Fibroblast of lung (primary cell): ENCODE results near the gene GLDC. TPM values are rescaled to one million over a fixed set of nuclear protein-coding genes. Genes with fewer than 3 reads are reported as not detected.

Source experiments
- DNase-seq, 2 donors: peaks; one replicate each; pipeline versions ENCODE4 v3.0.0 to v3.0.0-alpha.2; 2010; ENCODE audit warnings: low read depth in 2 of 2
- H2AFZ ChIP-seq: 2 replicates; pipeline ENCODE4 v1.5.1; 2012; ENCODE audit warnings: low read length, control low read depth, inconsistent platforms
- H3K27ac ChIP-seq: 2 replicates; pipeline ENCODE4 v1.5.1; 2011; ENCODE audit warnings: low read length, control low read depth; ENCODE audit not compliant: insufficient read depth
- H3K27me3 ChIP-seq: 2 replicates; pipeline ENCODE4 v1.5.1; 2011; ENCODE audit warnings: mild to moderate bottlenecking, low read length; ENCODE audit not compliant: control insufficient read depth, insufficient read depth
- H3K36me3 ChIP-seq: 2 replicates; pipeline ENCODE4 v1.5.1; 2011; ENCODE audit warnings: low read length; ENCODE audit not compliant: control insufficient read depth, insufficient read depth
- H3K4me1 ChIP-seq: 2 replicates; pipeline ENCODE4 v1.5.1; 2011; ENCODE audit warnings: low read length; ENCODE audit not compliant: control insufficient read depth, insufficient read depth; ENCODE audit errors: extremely low read depth
- H3K4me2 ChIP-seq: 2 replicates; pipeline ENCODE4 v1.5.1; 2011; ENCODE audit warnings: low read length, control low read depth; ENCODE audit not compliant: insufficient read depth; ENCODE audit errors: extremely low read depth
- H3K4me3 ChIP-seq, 4 experiments: fragments of 200-600 bp in 1 of 4; sonication (generic) in 1 of 4; replicated peaks in 1 of 4; 2 replicates each; pipeline ENCODE4 v1.5.1; 2011 to 2016; ENCODE audit warnings: low read length in 4 of 4, low read depth in 3 of 4, mild to moderate bottlenecking in 3 of 4, control low read depth in 2 of 4, inconsistent platforms in 1 of 4, mixed read lengths in 1 of 4; ENCODE audit not compliant: insufficient read depth in 1 of 4; ENCODE audit errors: control extremely low read depth in 1 of 4
- H3K79me2 ChIP-seq: 2 replicates; pipeline ENCODE4 v1.5.1; 2012; ENCODE audit warnings: mild to moderate bottlenecking, low read length, inconsistent platforms; ENCODE audit not compliant: control insufficient read depth, insufficient read depth
- H3K9ac ChIP-seq: 2 replicates; pipeline ENCODE4 v1.5.1; 2011; ENCODE audit warnings: mild to moderate bottlenecking, low read length, control low read depth; ENCODE audit not compliant: insufficient read depth
- H3K9me3 ChIP-seq: 2 replicates; pipeline ENCODE4 v1.5.1; 2012; ENCODE audit warnings: low read depth, low read length; ENCODE audit not compliant: control insufficient read depth, insufficient read depth
- H4K20me1 ChIP-seq: 2 replicates; pipeline ENCODE4 v1.5.1; 2011; ENCODE audit warnings: low read length; ENCODE audit not compliant: control insufficient read depth, insufficient read depth; ENCODE audit errors: extremely low read depth
- EZH2 ChIP-seq: IDR thresholded peaks from 2 replicates; pipeline ENCODE4 v1.5.1; 2012; ENCODE audit warnings: low read length, control low read depth, mild to moderate bottlenecking; ENCODE audit errors: missing control alignments
- polyA plus RNA-seq, 2 donors: library from polyadenylated mRNA; depleted of rRNA in 1 of 2; stranded (reverse) in 1 of 2; unstranded in 1 of 2; fragments of >200 nt; gene quantifications; 2 replicates each; pipeline ENCODE4 v1.2.1, GENCODE V29; 2011 to 2012; ENCODE audit warnings: missing spikeins in 1 of 2
- total RNA-seq: library from RNA; depleted of rRNA; stranded (reverse); fragments of >200 nt; gene quantifications from 2 replicates; pipeline ENCODE4 v1.2.1, GENCODE V29; 2014
- TF ChIP-seq, protein P1 (sequence below), 2 donors: IDR thresholded peaks in 1 of 2; conservative IDR thresholded peaks in 1 of 2; 1 replicate in 1 of 2; 2 replicates in 1 of 2; pipeline ENCODE4 v1.5.1; 2011 to 2012; ENCODE audit warnings: low read length in 2 of 2, control low read depth in 1 of 2, inconsistent platforms in 1 of 2, low read depth in 1 of 2, mild to moderate bottlenecking in 1 of 2

Gene GLDC
- total and polyA plus RNA-seq, 2 donors (not counting 1 experiment from before 2014, with no cell fraction given) = 0.45 to 0.83 TPM

DNA sequence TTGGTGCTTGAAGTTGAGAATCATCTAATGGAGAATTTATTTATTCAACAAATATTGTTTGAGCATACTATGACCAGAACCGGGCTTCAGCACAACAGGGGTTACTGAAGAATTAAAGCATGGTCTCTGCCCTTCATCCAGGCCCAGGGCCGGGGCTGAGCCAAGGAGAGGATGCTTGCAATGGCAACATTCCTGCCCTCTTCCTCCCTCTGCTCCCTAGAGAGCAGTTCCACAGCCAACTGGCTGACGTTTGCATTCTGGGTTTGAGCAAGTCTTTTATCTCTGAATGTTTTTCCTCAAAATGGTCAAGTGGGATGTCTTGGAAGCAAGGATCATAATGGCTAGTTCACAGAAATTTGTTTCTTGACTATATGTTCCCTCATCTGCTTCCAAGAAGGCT, 80.7 kb downstream of the GLDC start:
- peaks cover 15% of the 10 kb centered on the region for H3K4me1 ChIP-seq
- no peak overlapping the region for H3K27ac ChIP-seq
- no peak overlapping the region for H3K4me3 ChIP-seq
- H3K27me3 ChIP-seq = no peaks in the 10 kb centered on the region
- H3K79me2 ChIP-seq = no peaks in the 10 kb centered on the region
- no peaks in the 10 kb centered on the region for H4K20me1 ChIP-seq
- no peak overlapping the region for H3K9ac ChIP-seq
- H2AFZ ChIP-seq = peak overlapping the region; percentile 58
- H3K9me3 ChIP-seq = no peaks in the 10 kb centered on the region
- no peak overlapping the region for H3K4me2 ChIP-seq
- H3K36me3 ChIP-seq = no peaks in the 10 kb centered on the region
- TF ChIP-seq EZH2 = no peak
- TF ChIP-seq, protein P1, sequence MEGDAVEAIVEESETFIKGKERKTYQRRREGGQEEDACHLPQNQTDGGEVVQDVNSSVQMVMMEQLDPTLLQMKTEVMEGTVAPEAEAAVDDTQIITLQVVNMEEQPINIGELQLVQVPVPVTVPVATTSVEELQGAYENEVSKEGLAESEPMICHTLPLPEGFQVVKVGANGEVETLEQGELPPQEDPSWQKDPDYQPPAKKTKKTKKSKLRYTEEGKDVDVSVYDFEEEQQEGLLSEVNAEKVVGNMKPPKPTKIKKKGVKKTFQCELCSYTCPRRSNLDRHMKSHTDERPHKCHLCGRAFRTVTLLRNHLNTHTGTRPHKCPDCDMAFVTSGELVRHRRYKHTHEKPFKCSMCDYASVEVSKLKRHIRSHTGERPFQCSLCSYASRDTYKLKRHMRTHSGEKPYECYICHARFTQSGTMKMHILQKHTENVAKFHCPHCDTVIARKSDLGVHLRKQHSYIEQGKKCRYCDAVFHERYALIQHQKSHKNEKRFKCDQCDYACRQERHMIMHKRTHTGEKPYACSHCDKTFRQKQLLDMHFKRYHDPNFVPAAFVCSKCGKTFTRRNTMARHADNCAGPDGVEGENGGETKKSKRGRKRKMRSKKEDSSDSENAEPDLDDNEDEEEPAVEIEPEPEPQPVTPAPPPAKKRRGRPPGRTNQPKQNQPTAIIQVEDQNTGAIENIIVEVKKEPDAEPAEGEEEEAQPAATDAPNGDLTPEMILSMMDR (conservative IDR thresholded peaks at IDR 0.05 in 1 of 2, IDR thresholded peaks at IDR 0.05 in 1 of 2; ENCODE audit: low read depth in 1 of 2, low read length in 2 of 2) = no peak
- DNase-seq = peak; percentile 24 to 33

DNA sequence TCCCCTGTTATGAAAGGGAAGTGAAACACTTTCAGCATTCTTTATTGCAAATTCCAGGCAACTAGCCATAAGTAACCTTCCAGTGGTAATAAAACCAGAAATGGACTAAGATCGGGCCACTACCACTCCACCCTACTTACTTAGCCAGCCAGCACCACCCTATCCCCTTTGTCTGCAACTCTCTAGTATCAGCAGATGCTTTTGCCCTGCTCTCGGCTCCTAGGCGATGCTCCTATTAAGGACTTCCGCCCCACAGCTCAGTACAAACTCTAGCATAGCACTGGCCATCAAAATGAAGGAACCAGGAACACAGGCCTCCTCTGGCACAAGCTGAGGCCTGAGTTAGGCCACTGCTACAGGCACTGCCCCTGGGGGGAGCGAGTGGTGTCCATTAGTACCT, 81.2 kb downstream of the GLDC start:
- TF ChIP-seq, protein P1 (conservative IDR thresholded peaks at IDR 0.05 in 1 of 2, IDR thresholded peaks at IDR 0.05 in 1 of 2; ENCODE audit: low read depth in 1 of 2, low read length in 2 of 2) = no peak
- TF ChIP-seq EZH2 = no peak
- Histone ChIP-seq H3K4me2 (no peak overlapping the region), H3K36me3 (no peaks in the 10 kb centered on the region), H3K27me3 (no peaks in the 10 kb centered on the region), H3K27ac (no peak overlapping the region), H4K20me1 (no peaks in the 10 kb centered on the region), H3K4me1 (peaks cover 15% of the 10 kb centered on the region), H3K4me3 (no peak overlapping the region), H3K9me3 (no peaks in the 10 kb centered on the region), H3K79me2 (no peaks in the 10 kb centered on the region), H2AFZ (peak overlapping the region; percentile 51), H3K9ac (no peak overlapping the region)
- DNase-seq = peak; percentile 18 to 64

DNA sequence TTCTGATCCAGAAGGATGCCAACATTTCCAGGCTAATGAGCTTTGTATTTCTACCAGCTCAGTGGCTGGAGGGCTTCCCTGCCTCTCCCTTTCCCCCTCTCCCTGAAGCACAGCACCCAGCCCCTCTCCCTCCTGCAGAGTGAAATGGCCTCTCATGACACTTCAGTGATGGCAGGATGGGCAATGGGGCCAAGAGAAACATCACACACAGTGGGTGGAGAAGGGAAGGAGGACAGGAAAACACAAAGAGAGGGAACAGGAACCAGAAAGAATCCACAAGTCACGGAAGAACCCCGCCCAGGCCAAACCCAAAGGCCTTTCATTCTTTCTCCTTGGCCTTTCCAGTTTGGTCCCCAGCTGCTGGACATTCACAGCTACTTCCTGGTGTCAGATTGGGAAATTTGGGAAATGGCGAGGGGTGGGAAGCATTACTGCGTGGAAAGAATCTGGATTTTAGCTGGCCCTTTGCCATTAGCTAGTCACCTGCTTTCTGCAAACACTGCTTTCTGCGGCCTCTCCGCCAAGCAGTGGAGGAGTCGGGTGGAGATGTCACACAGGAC, 82.6 kb downstream of the GLDC start:
- no peaks in the 10 kb centered on the region for H3K36me3 ChIP-seq
- H3K4me2 ChIP-seq = no peak overlapping the region
- no peak overlapping the region for H2AFZ ChIP-seq
- H3K27me3 ChIP-seq = no peaks in the 10 kb centered on the region
- H3K9ac ChIP-seq = no peak overlapping the region
- no peak overlapping the region for H3K27ac ChIP-seq
- H3K4me3 ChIP-seq = no peak overlapping the region
- H3K9me3 ChIP-seq = no peaks in the 10 kb centered on the region
- no peaks in the 10 kb centered on the region for H3K79me2 ChIP-seq
- DNase-seq = no peak
- peaks cover 14% of the 10 kb centered on the region for H3K4me1 ChIP-seq
- no peak for TF ChIP-seq EZH2
- TF ChIP-seq, protein P1 (conservative IDR thresholded peaks at IDR 0.05 in 1 of 2, IDR thresholded peaks at IDR 0.05 in 1 of 2; ENCODE audit: low read depth in 1 of 2, low read length in 2 of 2) = no peak
- no peaks in the 10 kb centered on the region for H4K20me1 ChIP-seq
